ENCODE measurements around the gene NPHP4.

Gene NPHP4

GRCh38 chr1:6002714-6003501, 10.7 kb upstream of the NPHP4 start:
- DNase-seq, result no peak

- no peak for DNase-seq
Measured at GRCh38 chr1:6001992-6002576, 9.9 kb upstream of the NPHP4 start.

GRCh38 chr1:6000444-6001288, 8.4 kb upstream of the NPHP4 start:
- DNase-seq, result no peak

- no peak for DNase-seq
Measured at GRCh38 chr1:5999711-6000443, 7.7 kb upstream of the NPHP4 start.

- DNase-seq, result no peak
Measured at GRCh38 chr1:5998906-5999301, 6.7 kb upstream of the NPHP4 start.

GRCh38 chr1:5998051-5998905, 6.1 kb upstream of the NPHP4 start:
- no peak for DNase-seq

- no peak for DNase-seq
Measured at GRCh38 chr1:5997316-5997715, 5.1 kb upstream of the NPHP4 start.

- DNase-seq, result no peak
Measured at GRCh38 chr1:5996641-5997270, 4.5 kb upstream of the NPHP4 start.

GRCh38 chr1:5995871-5996630, 3.8 kb upstream of the NPHP4 start:
- no peak for DNase-seq

- no peak for DNase-seq
Measured at GRCh38 chr1:5994713-5995621, 2.7 kb upstream of the NPHP4 start.

- no peak for DNase-seq
Measured at GRCh38 chr1:5993556-5994491, 1.6 kb upstream of the NPHP4 start.

GRCh38 chr1:5992814-5993555, 760 bp upstream of the NPHP4 start:
- DNase-seq, result no peak

- no peak for DNase-seq
Measured at GRCh38 chr1:5991381-5992025, 722 bp downstream of the NPHP4 start.

GRCh38 chr1:5990913-5991312, 1.3 kb downstream of the NPHP4 start:
- DNase-seq, result no peak

- no peak for DNase-seq
Measured at GRCh38 chr1:5989731-5990271, 2.4 kb downstream of the NPHP4 start.

- no peak for DNase-seq
Measured at GRCh38 chr1:5989286-5989605, 3.0 kb downstream of the NPHP4 start.
